NCI-H2171 (cell line): Measurements from ENCODE around the gene PREX1.

Experiments
- DNase-seq: peaks from one replicate; lab custom pipeline; 2025; lab: John Stamatoyannopoulos, UW

The PREX1 gene

GRCh38 chr20:48582673-48582985 lies 245.2 kb downstream of the PREX1 start:
- DNase-seq, result no peak

- DNase-seq, result no peak
These were observed 246.6 kb downstream of the PREX1 start for GRCh38 chr20:48581167-48581566.

GRCh38 chr20:48578397-48579098 lies 249.3 kb downstream of the PREX1 start:
- DNase-seq, result no peak

GRCh38 chr20:48577557-48577956 lies 250.2 kb downstream of the PREX1 start:
- no peak for DNase-seq

- peak; percentile 38 for DNase-seq
These were observed 253.4 kb downstream of the PREX1 start for GRCh38 chr20:48574383-48574782.
